IPS-NIHi11 (cell line): ENCODE data around the gene ANO6.

Experiments used
- DNase-seq: peaks from one replicate; pipeline ENCODE4 v3.0.0; 2012; ENCODE audit warnings: mixed read lengths, low spot score

The ANO6 gene

DNA sequence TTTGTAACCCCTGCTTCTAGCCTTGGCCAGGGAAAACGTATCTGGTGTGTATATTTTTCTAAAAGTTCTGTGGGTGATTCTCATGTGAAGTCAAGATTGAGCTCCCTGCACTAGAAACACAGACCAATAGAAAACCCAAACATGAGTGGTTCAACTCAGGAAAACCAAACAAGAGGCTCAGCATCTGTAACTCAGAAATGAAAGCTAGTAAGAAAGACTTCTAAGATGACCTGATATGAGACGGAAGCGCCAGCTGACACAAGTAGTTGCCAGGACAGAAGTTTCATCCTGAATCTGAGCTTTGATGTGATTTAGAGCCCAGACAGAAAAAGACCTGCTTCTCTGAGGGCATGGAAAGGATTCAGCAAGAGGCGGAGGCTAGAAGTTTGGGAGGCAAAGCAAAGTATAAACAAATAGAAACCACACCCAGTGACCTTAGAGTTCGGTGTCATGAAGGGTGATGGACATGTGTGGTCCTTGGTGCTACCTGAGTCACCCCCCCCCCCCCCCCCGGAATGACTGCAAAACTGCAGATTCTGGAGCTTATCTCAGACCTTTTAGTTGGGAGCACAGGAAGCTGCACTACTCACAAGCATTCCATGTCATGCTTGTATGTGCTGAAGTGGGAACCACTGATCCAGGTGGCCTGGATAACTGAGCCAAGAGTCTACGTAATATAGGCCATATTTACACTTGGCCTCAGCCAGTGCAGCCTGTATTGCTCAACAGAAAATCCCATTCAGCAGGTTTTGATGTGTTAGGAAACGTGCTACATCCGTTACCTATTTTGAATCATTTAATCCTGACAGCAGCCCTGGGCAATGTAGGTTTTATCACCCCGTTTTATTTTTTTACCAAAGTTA is 191.3 kb downstream of the ANO6 start:
- no peak for DNase-seq

DNA sequence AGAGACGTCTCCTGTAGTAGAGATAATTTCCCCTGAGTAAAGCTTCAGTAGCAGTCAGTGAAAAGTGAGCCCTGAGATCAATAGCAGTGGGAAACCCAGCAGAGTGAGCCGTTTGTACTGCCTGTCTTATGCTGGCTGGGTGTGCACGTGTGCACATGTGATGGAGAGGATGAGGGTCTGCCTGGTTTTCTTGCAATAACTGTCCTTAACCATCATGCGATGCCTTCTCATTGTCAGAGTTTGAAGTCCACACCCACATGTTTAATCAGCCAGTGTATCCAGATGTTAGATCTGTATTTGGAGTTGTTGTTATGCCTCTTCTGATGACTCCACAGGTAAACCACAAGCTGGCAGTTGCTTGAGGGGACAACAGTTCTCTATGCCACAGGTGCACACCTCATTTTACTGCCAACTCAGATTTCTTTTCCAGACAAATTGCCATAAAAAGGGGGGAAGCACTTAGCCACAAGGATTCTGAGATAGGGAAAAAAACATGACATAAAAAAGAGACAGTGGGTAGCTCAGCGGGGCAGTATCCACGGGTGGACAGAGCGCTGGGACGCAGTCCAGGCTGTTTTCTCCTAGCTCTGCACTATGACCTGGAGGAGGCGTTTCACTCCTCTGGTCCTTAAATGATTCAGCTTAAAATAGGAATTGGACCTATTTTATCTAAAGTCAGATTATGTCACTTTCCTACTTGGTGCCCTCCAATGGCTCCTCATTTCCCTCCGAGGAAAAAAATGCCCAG is 192.3 kb downstream of the ANO6 start:
- no peak for DNase-seq

DNA sequence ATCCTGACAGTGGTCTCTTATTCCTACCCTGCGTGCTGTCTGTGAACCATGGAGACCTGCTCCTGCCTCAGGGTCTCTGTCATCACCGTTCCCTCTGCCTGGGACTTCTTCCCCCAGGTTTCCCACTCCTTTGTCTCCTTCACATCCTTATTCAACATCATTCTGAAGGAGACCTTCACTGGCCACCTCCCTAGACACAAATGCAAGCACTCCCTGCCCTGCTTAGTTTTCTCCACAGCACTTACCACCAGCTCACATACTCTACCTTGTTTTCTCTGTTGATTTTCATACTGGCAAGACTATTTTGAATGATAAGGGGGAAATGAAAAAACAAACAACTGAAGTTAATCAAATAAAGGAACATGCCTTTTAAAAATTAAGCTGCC is 192.8 kb downstream of the ANO6 start:
- no peak for DNase-seq

DNA sequence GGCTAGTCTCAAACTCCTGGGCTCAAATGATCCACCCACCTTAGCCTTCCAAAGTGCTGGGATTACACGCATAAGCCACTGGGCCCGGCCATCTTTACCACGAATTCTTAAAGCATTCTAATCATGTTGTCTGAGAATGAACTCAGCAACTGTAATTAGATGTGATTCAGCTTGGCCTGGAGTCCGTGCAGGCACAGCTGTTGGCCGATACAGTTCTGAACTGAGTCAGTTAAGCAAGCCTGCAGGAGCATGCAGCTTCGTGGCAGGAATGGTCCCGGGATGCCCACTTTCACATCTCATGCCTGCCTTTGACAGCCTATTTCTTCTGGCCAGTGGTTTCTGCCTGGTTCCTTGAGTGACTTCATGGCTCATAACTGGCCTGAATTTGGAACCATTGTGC is 194.1 kb downstream of the ANO6 start:
- no peak for DNase-seq

DNA sequence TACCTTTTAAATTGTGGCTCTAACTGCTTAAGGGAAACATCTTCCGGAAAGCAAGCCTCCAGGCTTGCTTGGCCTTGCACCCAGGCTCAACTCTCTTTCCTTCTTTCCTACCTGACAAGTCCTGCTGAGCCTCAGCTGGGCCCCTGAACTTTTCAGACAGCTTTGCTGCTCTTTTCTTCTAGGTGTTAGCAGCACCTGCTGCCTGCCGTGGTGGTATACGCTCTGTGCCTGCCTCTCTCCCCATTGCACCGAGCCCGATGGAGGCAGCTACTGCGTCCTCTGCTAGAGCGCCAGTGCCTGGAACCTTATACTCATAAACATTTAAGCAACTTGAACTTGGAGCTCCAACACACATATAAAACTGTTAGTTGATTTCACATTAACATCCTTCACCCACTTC is 195.7 kb downstream of the ANO6 start:
- DNase-seq, result no peak

DNA sequence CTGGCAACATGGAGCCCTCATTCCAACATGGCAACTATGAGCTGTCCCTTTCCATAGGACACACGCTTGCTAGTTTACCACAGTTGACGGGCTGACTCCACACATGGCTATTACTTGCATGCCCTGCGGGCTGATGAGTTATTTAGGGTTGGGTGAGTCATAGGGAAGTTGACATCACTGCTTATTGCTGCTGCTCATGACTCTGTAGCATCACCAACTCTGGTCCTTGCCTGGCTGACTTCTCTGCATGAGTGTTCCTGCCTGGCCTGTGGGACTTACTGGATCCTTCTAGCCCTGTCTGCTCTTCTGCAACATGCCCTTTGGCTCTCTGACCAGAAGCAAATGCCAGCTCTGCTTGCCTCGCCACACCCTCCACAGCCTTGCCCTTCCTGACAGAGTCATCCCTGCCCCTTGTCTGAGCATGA is 199.5 kb downstream of the ANO6 start:
- DNase-seq, result no peak

DNA sequence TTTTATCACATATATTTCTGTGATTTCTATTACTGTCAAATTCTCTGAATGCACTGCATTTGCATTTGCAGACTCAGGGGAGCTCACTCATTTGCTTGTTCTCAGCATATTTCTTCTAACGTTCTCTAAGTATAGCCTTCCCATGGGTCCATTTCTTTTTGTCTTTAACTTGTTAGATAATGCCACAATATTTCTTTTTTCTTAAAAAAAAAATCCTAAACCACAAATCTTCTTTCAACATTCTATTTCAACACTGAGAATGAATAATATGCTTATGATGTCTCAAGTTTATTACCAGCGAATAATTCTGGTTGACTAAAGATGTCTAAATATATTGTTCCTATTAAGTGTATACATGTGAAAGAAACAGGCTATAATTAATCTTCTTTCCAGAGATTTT is 200.2 kb downstream of the ANO6 start:
- no peak for DNase-seq

DNA sequence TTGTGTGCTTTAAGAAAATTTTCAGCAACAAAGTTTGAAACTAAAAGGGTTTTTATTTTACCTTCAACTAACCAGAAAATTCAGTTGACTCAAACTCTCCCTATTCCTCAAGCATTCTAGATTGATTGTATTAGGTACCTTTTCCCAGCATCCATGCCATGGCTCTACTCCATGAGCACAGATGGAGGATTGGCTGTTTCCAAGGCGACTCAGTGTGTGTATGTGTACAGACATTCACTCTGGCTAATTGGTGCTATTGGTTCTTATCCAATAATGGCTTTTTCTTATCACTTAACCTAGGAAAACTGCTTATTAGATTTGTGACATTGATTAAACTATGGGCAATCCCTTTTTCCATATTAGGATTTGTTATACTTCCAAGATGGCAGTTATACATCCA is 202.6 kb downstream of the ANO6 start:
- DNase-seq, result no peak

DNA sequence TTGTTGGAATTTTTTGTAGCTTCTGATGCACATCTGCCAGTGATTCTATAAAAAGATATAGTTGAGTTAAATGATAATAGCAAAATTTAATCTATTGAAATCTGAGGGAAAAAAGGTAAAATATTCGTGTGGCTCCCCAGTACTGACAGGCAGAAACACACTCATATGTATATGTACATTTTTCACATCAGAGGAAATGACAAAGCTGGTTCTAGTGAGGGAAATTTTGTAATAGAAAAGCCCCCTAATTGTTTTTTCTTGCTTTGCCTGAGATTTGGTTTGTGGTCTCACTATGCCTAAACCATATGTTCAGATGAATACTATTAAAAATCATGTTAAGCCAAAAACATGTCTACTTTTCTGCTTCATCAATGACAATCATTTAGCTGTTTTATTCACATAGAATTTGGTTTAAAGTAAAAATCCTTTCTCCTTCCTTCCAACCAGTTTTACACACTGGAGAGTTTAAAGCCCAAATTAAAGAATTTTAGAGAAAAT is 203.5 kb downstream of the ANO6 start:
- no peak for DNase-seq

DNA sequence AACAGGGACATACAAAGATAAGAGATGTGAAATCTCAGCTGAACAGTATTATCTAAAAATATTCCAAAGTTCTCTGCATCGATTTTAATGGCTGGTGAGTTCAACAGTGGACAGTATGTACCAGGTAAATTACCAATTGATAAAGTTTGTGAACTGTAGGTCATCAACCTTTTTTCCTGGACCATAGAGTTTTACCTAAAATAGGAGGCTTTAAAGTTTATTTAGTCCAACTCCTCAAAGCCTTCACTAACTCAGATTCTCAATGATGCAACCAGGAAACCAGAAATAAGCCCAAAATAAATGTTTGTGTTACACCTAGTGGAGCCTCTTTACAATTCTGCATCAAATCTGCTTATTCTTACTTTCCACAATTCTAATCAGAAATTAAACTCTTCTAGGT is 205.8 kb downstream of the ANO6 start:
- no peak for DNase-seq

DNA sequence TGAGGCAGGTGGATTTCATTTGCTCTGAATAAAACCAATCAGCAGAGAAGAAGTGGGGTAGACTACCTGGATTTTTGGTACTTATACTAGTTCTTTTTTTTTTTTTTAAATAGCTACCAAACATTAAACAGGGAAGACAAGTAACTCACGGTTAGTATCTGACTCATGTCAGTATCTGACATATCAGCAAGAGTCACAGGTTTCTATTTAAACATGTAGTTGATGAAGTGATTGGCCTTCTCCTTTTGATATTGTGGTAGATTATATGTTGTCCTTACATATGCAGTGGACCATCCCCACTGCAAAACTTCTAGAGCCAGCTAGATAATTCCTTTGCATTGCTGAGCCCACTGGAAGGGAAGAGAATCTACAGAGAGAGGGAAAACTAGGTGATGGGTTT is 208.0 kb downstream of the ANO6 start:
- DNase-seq, result no peak

DNA sequence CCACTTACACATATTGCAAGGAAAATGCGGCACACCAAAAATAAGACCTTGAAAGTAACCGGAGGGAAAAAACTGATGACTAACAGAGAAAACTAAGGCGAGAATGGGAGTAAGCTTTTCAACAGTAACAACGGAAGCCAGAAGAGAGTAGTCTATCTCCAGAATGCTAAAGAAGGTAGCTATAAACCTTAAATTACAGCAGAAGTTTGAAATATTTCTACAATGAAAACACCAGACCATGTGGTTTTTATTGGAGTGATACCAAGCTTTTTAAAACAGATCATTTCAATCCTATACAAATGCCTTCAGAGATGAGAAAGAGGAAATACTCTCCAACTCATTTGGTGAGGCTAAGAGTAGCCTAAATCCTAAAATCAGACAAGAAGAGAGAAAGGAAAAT is 209.5 kb downstream of the ANO6 start:
- DNase-seq, result no peak

DNA sequence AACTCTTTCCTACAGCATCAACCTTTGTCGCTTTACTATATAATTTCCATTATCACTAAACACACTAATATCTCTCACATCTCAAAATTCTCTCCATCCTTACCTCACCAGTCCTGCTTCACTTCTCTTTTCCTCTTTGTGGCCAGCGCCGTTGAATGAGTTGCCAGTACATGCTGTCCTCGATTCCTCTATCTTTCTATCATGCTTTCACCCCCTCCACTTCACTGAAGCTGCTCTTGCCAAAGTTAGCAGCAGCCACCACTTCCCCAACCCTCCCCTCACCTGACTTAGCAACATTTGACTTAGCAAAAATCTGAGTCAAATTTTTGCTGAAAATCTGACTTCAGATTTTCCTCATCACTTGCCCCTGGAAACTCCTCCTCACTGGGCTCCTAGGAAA is 210.4 kb downstream of the ANO6 start:
- DNase-seq, result no peak

DNA sequence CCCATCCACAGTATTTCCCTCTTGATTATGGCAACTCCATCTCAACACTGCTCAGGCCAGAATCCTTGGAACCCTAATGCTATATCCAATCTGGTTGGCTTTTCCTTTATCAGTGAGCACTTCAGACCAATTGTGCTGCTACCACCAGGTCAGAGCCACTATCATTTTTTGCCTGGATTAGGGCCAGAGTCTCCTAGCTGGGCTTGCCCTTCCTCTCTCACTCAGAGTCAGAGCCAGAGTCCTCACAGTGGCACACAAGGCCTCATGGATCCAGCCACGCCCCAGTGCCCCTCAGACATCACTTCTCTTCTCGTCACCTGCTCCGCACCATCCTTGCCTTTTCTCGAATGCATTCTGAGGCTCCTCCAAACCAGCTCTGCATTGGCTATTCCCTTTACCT is 211.1 kb downstream of the ANO6 start:
- DNase-seq, result no peak

DNA sequence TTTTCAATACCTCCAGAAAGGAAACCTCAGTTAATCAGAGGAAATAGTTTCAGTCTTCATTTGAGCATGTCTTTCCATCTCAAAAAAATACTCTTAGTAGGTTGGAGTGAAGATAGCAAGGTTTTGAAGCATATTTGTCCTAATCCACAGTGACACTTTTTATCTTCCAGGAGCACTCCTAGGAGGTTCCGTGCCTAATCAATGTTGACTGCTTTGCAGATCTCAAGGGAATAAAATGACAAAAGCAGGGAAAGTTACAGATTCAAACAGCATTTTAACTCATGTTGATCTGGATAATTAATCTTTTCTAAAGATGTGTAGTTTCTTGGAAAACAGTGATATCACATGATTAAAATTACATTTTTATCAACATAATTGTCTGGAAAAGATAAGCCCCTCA is 213.9 kb downstream of the ANO6 start:
- DNase-seq, result no peak

DNA sequence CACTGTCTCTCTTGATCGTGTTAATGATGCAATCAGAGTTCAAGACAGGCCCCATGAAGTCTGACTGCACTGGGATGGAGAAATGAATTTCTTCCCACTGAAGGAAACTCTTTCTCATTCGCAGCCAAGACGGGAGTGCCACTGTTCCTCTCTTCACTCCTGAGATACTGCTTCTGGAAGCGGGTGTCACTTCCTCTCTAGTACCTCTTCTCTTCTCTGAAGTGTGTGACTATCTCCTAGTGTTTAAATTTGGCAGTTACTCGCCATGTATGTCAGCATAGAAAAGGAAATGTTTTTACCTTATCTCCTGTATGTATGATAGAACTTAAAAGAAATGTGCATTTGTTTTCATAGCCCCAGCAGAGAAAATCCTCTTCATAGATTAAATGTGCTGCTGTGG is 215.2 kb downstream of the ANO6 start:
- DNase-seq, result no peak

DNA sequence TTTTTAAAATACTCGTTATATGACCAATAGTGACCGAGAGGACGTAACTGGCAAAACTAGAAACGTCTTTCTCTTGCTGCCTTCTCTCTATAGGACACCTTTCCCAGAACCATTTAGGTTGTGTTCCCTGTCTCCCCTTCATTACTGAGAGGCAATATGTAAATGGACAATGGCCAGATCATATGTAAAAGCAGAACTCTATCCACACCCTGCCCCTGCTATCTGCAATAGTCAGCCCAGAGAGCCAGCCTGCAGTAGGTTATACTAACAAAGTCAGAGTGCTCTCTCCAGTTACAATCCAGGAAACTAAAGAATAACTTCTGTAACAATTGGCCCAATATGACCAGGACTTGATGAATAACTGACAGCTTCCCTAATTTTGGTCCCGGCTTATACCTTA is 216.8 kb downstream of the ANO6 start:
- no peak for DNase-seq

DNA sequence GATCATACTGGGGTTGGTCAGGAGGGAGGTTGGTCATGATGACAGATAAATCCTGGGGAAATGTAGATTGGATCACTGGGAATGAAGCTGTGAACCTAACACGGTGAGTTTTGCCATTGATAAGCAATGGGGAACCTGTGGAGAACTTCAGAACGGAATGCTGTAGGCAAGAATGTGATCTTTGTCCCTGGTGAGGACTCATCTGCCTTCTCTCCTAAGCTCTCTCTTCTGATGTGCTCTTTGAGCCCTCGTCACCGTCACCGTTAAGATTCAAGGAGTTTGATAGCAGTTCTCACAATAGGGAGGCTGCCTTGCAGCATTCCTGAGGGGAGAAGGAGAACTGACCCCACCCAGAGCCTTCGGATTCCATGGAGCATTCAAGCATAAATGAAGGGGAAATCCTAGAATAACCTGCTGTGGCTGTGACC is 217.6 kb downstream of the ANO6 start:
- peak; percentile 76 for DNase-seq

DNA sequence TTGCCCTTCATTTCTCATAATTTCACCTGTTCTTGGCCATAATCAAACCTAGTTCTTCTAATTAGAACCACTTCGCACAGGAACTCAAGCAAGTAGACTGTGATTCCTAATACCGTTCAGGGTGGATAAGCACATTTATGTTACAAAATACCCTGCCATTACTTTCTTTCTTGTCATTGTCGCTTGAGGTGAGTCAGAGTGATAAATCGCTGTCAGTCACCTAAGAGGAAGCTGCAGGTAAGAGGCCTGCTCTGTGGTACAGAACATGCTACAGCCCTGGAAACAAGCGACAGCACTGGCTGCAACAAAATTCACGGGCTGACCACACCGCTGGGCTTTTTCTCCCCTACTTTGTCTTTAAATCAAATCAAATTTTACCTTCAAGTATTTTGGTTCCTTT is 218.2 kb downstream of the ANO6 start:
- DNase-seq, result peak; percentile 25

DNA sequence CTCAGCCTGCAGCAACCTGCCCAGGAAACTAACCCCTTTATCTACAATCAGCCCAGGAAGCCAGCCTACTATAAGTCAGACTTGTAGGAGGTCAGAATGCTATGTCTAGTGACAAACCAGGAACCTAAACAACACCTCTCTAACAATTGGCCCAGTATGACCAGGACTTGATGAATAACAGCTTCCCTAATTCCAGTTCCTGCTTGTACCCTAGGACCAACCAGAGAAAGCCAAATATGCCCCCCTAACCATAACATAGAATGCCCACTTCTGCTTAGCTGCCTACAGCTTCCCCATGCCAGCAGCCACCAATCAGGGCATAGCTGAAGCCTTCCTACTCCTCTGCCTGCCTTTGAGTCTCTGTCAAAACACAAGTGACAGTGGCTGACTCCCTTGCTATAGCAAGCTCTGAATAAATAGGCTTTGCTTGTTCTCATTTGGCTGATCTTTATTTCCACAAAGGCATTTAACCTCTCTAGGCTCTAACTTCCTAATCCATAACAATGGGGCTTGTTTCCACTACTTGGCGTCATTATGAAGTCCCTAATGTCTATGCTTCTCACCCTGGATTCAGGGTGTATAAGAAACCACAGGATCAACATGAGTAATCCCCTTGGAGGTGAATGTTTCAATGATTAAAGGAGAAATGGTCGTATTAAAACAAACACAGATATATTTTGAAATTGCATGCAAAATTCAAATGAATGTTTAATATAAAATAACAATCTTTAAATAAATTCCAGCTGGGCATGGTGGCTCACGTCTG is 220.2 kb downstream of the ANO6 start:
- no peak for DNase-seq

DNA sequence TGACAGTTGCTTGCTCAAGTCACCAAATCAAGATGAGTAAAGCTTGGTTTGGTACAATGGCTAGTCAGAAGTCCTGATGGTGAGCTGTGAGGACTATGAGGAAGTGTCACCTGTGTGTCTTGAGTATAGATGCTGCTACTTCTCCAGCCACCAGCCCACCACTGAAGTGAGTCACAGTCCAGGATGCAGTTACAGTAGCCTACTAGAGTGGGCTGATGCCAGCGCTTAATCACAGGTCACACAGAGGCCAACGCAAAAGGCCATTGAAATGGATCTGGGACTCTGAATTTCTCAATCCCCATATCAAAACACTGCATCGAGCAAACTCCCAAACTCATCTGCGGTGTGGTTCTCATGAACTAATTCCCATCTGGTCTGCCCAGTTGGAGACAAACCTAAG is 223.1 kb downstream of the ANO6 start:
- DNase-seq, result no peak

DNA sequence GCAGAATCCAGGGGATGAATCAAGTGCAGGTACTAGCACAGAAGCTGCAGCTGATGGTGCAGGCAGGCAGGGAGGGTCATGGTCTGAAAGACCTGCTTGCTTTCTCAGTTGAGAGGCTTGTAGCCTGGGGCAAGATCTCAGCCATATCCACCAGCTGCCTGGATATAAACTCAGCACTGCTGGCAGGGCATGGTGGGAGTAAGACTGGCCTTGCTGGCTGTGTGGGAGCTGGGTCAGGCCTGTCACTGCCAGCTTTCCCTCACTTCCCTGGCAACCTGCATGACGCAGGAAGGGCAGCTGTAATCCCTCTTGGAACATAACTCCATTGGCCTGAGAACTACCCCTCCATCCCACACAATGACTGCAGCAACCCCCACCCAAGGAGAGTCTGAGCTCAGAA is 230.1 kb downstream of the ANO6 start:
- DNase-seq, result no peak

DNA sequence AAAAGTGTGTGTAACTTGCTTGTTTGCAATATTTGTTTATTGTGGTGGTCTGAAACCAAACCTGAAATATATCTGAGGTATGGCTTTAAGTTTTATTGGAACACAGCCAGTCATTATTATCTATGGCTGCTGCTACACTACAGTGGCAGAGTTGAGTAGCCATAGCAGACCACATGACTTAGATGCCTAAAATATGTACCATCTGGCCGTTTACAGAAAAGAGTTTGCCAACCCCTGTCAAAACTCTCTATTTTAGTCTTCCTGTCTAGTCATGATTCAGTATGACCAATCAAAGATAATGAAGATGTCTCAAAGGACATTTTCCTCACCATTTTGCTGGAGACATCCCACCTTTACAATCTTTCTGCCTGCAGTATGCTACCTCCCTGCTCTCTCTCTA is 242.3 kb downstream of the ANO6 start:
- DNase-seq, result no peak
